GM21423 (cell line): ENCODE data around the gene PTGDR.

ENCODE experiments used
- ATAC-seq: cut with Tn5 transposase; IDR thresholded peaks from one replicate; pipeline ENCODE4 v1.9.1; 2021; ENCODE audit warnings: mild to moderate bottlenecking, moderate library complexity; ENCODE audit not compliant: unreplicated experiment

PTGDR gene

DNA sequence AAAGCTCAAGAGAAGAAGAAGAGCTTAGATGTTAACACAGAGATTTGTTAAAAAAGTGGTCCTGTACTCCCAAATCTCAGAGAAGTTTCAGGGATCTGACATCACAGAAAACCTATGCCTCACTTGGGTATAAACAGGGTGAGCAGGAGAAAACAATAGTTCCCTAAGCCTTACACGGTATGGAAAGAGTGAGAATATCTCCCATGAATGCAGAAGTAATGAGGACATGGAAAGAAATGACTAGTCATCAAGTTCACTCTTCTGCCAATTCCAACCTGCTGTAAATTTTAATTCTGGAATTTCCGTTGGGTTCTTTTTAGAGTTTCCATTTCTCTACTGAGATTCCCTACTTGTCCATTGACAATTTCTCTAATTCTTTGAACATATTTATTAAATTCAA is 40.4 kb downstream of the PTGDR start:
- no peak for ATAC-seq

GRCh38 chr14:52310541-52310940 is 43.0 kb downstream of the PTGDR start:
- no peak for ATAC-seq

GRCh38 chr14:52312931-52313355 is 45.4 kb downstream of the PTGDR start:
- ATAC-seq, result no peak

- no peak for ATAC-seq
Observed at GRCh38 chr14:52313462-52313861, 46.0 kb downstream of the PTGDR start.

DNA sequence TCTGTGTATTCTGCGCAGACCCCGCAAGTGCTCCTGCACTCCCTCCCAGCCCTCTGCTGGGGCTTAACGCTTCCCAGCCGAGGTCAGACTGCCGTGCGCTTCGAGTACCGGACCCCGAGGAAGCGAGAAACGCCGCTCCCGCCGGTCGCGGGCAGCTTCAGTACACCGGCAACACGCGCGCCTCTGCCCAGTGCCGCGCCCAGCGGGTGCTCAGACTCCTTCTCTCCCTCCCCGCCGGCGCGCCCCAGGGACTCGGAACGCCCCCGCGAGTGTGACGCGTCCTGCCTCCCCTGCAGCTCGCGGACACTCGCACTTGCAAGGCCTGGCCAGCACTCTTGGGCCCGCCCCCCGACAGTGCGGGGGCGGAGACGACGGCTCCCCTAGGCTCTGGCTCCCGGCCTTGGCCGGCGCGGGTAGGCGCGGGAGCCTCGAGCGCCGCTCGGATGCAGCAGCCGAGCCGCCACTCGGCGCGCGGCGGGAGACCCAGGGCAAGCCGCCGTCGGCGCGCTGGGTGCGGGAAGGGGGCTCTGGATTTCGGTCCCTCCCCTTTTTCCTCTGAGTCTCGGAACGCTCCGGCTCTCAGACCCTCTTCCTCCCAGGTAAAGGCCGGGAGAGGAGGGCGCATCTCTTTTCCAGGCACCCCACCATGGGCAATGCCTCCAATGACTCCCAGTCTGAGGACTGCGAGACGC is 46.6 kb downstream of the PTGDR start, which contains the start of gene PTGER2:
Gene PTGER2, plus strand, starts transcription at position 410 of the 692 bp plus-strand sequence. Its CDS starts 237 bp downstream, at position 647.
- peak; percentile 41 for ATAC-seq

GRCh38 chr14:52314595-52315354 is 47.3 kb downstream of the PTGDR start:
- no peak for ATAC-seq

GRCh38 chr14:52315355-52315718 is 47.8 kb downstream of the PTGDR start:
- ATAC-seq, result no peak

DNA sequence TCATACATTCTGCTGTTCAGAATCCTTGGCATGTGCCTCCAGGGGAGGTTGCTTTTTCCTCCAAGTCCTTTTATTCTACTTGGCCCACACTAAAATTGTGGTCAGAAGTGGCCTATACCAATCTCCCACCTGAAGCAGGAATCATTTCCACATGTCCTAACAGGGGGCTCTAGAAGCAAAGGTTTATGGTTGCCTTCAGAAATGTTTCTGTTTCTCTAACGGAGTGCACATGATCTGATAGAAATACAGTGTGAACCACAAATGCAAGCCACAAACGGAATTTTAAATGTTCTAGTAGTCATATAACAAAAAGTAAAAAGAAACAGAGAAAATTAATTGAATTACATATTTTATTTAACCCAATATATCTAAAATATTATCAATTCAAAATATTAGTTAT is 50.6 kb downstream of the PTGDR start:
- ATAC-seq, result no peak

DNA sequence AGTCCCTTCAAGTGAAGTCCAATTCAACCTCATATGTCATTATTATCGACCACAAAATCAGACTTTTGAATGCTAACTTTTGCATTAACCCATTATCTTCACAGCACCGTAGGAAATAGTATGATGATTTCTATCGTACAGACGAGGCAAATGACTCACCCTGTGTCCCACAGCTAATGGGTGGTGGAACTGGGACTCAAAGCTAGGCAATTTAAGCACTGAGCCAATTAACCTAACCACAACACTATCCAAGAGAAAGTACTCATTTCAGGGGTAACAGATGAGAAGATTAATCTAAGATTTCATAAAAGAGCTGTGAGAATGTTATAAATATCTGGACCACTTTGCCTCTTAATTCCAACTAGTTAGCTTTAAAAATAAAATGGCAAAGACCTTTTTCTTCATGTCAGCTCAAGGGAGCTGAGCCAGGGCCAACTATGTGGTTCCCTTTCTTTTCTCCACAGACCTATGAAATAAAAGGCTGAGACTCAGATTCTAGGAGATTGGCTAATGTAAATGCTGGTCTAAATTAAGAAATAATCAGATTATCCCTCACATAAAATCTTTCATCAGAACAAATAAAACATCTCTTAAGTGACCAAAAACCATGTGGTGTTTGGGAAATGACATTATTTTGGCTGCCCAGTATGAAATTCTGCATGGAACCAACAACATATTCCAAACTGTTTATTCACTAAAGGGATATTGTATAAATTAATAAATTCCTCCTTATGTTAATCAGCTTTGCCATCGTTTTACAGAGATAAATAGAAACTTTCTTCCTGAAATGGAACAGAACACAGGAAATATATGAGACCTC is 51.5 kb downstream of the PTGDR start:
- no peak for ATAC-seq

DNA sequence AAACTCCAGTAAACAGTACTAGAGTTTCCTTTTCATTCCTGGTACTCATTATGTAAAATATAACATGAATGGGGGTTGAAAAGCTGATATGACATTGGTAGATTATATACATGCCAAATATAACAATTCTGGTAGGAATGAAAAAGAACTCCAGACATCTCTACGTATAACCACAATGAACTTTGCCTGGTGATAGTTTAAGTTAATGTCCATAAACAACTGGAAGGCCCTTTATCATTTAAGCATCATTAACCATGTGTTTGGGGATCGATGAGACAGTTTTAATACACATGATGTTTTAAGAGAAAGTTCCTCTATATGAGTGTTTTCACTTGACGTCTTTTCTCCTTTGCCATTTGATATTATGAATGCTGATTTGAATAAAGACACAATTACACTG is 52.4 kb downstream of the PTGDR start:
- ATAC-seq, result no peak

- ATAC-seq, result peak; percentile 96
Observed at GRCh38 chr14:52325126-52325525, 57.6 kb downstream of the PTGDR start.

- no peak for ATAC-seq
Observed at GRCh38 chr14:52325630-52326029, 58.1 kb downstream of the PTGDR start.
